Natural killer cell (primary cell): Measurements from ENCODE around the gene ADAM33. TPM values are rescaled to one million over a fixed set of nuclear protein-coding genes. Genes with fewer than 3 reads are reported as not detected.

ENCODE experiments used
- ATAC-seq, 3 donors: fragments of 150-1000 bp in 2 of 3; fragments of 200-7000 bp in 1 of 3; cut with Tn5 transposase; 1 replicate in 1 of 3; 2 replicates in 2 of 3; pipeline ENCODE4 v1.10.0; 2021; ENCODE audit warnings: mild to moderate bottlenecking in 2 of 3, moderate library complexity in 2 of 3
- DNase-seq, 2 donors: peaks; one replicate each; pipeline versions ENCODE4 v3.0.0 to v3.0.0-alpha.2; 2013 to 2021; ENCODE audit warnings: mixed read lengths in 1 of 2
- H3K27ac ChIP-seq: one replicate; pipeline ENCODE4 v1.5.1; 2013; ENCODE audit warnings: mild to moderate bottlenecking, low read length
- H3K27me3 ChIP-seq: one replicate; pipeline ENCODE4 v1.6.1; 2013; ENCODE audit warnings: low read length; ENCODE audit not compliant: control insufficient read depth, insufficient read depth
- H3K36me3 ChIP-seq: one replicate; pipeline ENCODE4 v1.6.1; 2013; ENCODE audit warnings: low read length; ENCODE audit not compliant: control insufficient read depth, insufficient read depth
- H3K4me1 ChIP-seq: one replicate; pipeline ENCODE4 v1.6.1; 2013; ENCODE audit warnings: low read length; ENCODE audit not compliant: control insufficient read depth, insufficient read depth
- H3K4me3 ChIP-seq: one replicate; pipeline ENCODE4 v1.5.1; 2013; ENCODE audit warnings: low read length
- H3K9me3 ChIP-seq: one replicate; pipeline ENCODE4 v1.6.1; 2013; ENCODE audit warnings: low read length; ENCODE audit not compliant: control insufficient read depth, insufficient read depth
- H3K27ac Mint-ChIP-seq, 2 donors: one replicate each; pipeline ENCODE4 v1.8.0; 2022; ENCODE audit warnings: mild to moderate bottlenecking in 2 of 2, mixed read lengths in 2 of 2, moderate library complexity in 1 of 2
- H3K27me3 Mint-ChIP-seq, 2 donors: one replicate each; pipeline ENCODE4 v1.8.0; 2022; ENCODE audit warnings: low read depth in 2 of 2, mixed read lengths in 2 of 2
- H3K36me3 Mint-ChIP-seq: one replicate; pipeline ENCODE4 v1.8.0; 2022; ENCODE audit warnings: mixed read lengths
- H3K4me1 Mint-ChIP-seq, 2 donors: one replicate each; pipeline ENCODE4 v1.8.0; 2022; ENCODE audit warnings: mixed read lengths in 2 of 2
- H3K4me3 Mint-ChIP-seq: one replicate; pipeline ENCODE4 v1.8.0; 2022; ENCODE audit warnings: mild to moderate bottlenecking, moderate library complexity, mixed read lengths
- H3K9me3 Mint-ChIP-seq, 2 donors: one replicate each; pipeline ENCODE4 v1.8.0; 2022; ENCODE audit warnings: mixed read lengths in 2 of 2
- CTCF ChIP-seq: fragments of 200-600 bp; IDR thresholded peaks from one replicate; pipeline ENCODE4 v1.8.0; 2022; ENCODE audit warnings: antibody characterized with exemption
- WGBS: methylation state at CpG from one replicate; pipeline ENCODE4 v1.1.7; 2013; ENCODE audit warnings: missing lambda C conversion rate; ENCODE audit not compliant: insufficient coverage; 5-methylcytosine and 5-hydroxymethylcytosine counted together
- intact Hi-C: fragments of 100-400 bp; cut with micrococcal nuclease; formaldehyde crosslinking; loops from one replicate; pipeline ENCODE4 v1.14.2; 2022
- total RNA-seq, 4 donors: library from RNA; stranded (reverse); fragments of 120-200 nt in 1 of 4; gene quantifications; one replicate each; pipeline versions ENCODE4 v1.2.3 to v1.2.4, GENCODE V29; 2013 to 2022

Gene ADAM33
- total RNA-seq, 3 donors from 2014 or later (not counting 1 experiment from before 2014, with no cell fraction given) = not detected

- intact Hi-C loops = no loop called here
- ATAC-seq (no peak), DNase-seq (no peak)
- H3K4me3 ChIP-seq = no peak overlapping the region
- Mint-ChIP-seq H3K9me3 (no peaks in the 10 kb centered on the region), H3K36me3 (no peaks in the 10 kb centered on the region), H3K27me3 (peaks cover 53 to 66% of the 10 kb centered on the region in 2 donors), H3K4me3 (no peak overlapping the region), H3K4me1 (peaks cover 0 to 12% of the 10 kb centered on the region in 2 donors), H3K27ac (no peak overlapping the region)
- H3K9me3 ChIP-seq = no peaks in the 10 kb centered on the region
- no peak for TF ChIP-seq CTCF
- 72% methylated on average over 9 of the region's 10 CpGs for WGBS
- no peaks in the 10 kb centered on the region for H3K36me3 ChIP-seq
- H3K27me3 ChIP-seq = peaks cover 14% of the 10 kb centered on the region
- H3K27ac ChIP-seq = no peak overlapping the region
- peaks cover 23% of the 10 kb centered on the region for H3K4me1 ChIP-seq
These were observed 7.4 kb downstream of the ADAM33 start for GRCh38 chr20:3674447-3674846.

- 40% methylated on average over 90 of the region's 90 CpGs for WGBS
- Histone ChIP-seq H3K27ac (no peak overlapping the region), H3K4me3 (no peak overlapping the region), H3K9me3 (no peaks in the 10 kb centered on the region), H3K36me3 (no peaks in the 10 kb centered on the region), H3K4me1 (peaks cover 23% of the 10 kb centered on the region), H3K27me3 (peaks cover 14% of the 10 kb centered on the region)
- no peak for DNase-seq
- Mint-ChIP-seq H3K9me3 (no peaks in the 10 kb centered on the region), H3K4me3 (no peak overlapping the region), H3K27ac (no peak overlapping the region), H3K27me3 (peaks cover 46 to 57% of the 10 kb centered on the region in 2 donors), H3K36me3 (no peaks in the 10 kb centered on the region), H3K4me1 (peaks cover 0 to 12% of the 10 kb centered on the region in 2 donors)
- intact Hi-C loops = no loop called here
- no peak for TF ChIP-seq CTCF
- ATAC-seq = no peak
These were observed 8.4 kb downstream of the ADAM33 start for GRCh38 chr20:3673221-3674070.

- peaks cover 0 to 12% of the 10 kb centered on the region in 2 donors for H3K4me1 Mint-ChIP-seq
- peak in 1 of 2 donors; percentile 14 for DNase-seq
- TF ChIP-seq CTCF = no peak
- no peaks in the 10 kb centered on the region for H3K9me3 Mint-ChIP-seq
- Histone ChIP-seq H3K9me3 (no peaks in the 10 kb centered on the region), H3K36me3 (no peaks in the 10 kb centered on the region), H3K4me3 (no peak overlapping the region), H3K27me3 (peaks cover 14% of the 10 kb centered on the region), H3K27ac (no peak overlapping the region), H3K4me1 (peaks cover 23% of the 10 kb centered on the region)
- H3K36me3 Mint-ChIP-seq = no peaks in the 10 kb centered on the region
- intact Hi-C loops = no loop called here
- 2% methylated on average over 58 of the region's 58 CpGs for WGBS
- no peak for ATAC-seq
- no peak overlapping the region for H3K4me3 Mint-ChIP-seq
- peaks cover 45 to 49% of the 10 kb centered on the region in 2 donors for H3K27me3 Mint-ChIP-seq
- H3K27ac Mint-ChIP-seq = no peak overlapping the region
These were observed 9.2 kb downstream of the ADAM33 start for GRCh38 chr20:3672547-3673171.
